Gastrocnemius medialis (tissue), 4 donors: ENCODE results near the gene ANKS6. TPM values are rescaled to one million over a fixed set of nuclear protein-coding genes. Genes with fewer than 3 reads are reported as not detected.

ENCODE experiments used
- ATAC-seq, 2 donors: fragments of 150-250 bp; one replicate each; pipeline ENCODE4 v1.9.1; 2016
- DNase-seq, 2 donors: peaks; one replicate each; pipeline ENCODE4 v3.0.0-alpha.2; 2019
- H3K27ac ChIP-seq, 4 donors: fragments of 200-600 bp; sonication (generic); 1 replicate in 1 of 4; 2 replicates in 3 of 4; pipeline ENCODE4 v1.5.1; 2016 to 2018; ENCODE audit warnings: mild to moderate bottlenecking in 2 of 4, moderate library complexity in 1 of 4
- H3K27me3 ChIP-seq, 3 donors: fragments of 200-600 bp; sonication (generic) in 2 of 3; 1 replicate in 1 of 3; 2 replicates in 2 of 3; pipeline versions ENCODE4 v1.5.1 to v1.6.0; 2016 to 2019; ENCODE audit warnings: mild to moderate bottlenecking in 1 of 3, moderate library complexity in 1 of 3
- H3K36me3 ChIP-seq, 2 donors: fragments of 200-600 bp; sonication (generic) in 1 of 2; one replicate each; pipeline ENCODE4 v1.5.1; 2017 to 2018
- H3K4me1 ChIP-seq, 2 donors: fragments of 200-600 bp; sonication (generic) in 1 of 2; one replicate each; pipeline ENCODE4 v1.5.1; 2016 to 2017; ENCODE audit warnings: mild to moderate bottlenecking in 2 of 2
- H3K4me3 ChIP-seq, 4 donors: fragments of 200-600 bp; sonication (generic) in 3 of 4; 1 replicate in 1 of 4; 2 replicates in 3 of 4; pipeline ENCODE4 v1.5.1; 2016 to 2019; ENCODE audit warnings: mild to moderate bottlenecking in 2 of 4
- H3K9me3 ChIP-seq, 3 donors: fragments of 200-600 bp; sonication (generic) in 2 of 3; 1 replicate in 1 of 3; 2 replicates in 2 of 3; pipeline ENCODE4 v1.5.1; 2016 to 2019
- CTCF ChIP-seq, 5 experiments: fragments of 450-650 bp in 3 of 5; fragments of 200-600 bp in 2 of 5; sonication (generic) in 2 of 5; IDR thresholded peaks in 4 of 5; conservative IDR thresholded peaks in 1 of 5; 1 replicate in 4 of 5; 2 replicates in 1 of 5; pipeline ENCODE4 v1.5.1; 2016 to 2019; ENCODE audit warnings: antibody characterized with exemption in 5 of 5, mild to moderate bottlenecking in 3 of 5, moderate library complexity in 3 of 5
- POLR2A ChIP-seq, 2 donors: fragments of 450-650 bp; IDR thresholded peaks; one replicate each; pipeline ENCODE4 v1.6.1; 2017; ENCODE audit warnings: antibody characterized with exemption in 2 of 2, mild to moderate bottlenecking in 2 of 2, moderate library complexity in 2 of 2
- in situ Hi-C, 4 donors: fragments of 200-750 bp; cut with MboI; loops; one replicate each; pipeline versions ENCODE4 v1.15.0 to v1.8.0; 2017; ENCODE audit warnings: low sequenced_read_pairs in 4 of 4
- intact Hi-C: fragments of 100-400 bp; cut with DNase I; formaldehyde crosslinking; loops from one replicate; pipeline ENCODE4 v1.15.1; 2023; ENCODE audit warnings: low total_unique reads
- total RNA-seq, 4 donors: library from RNA; depleted of rRNA; stranded (reverse); fragments of >200 nt; gene quantifications; one replicate each; pipeline versions ENCODE4 v1.1.0 to v1.2.3, GENCODE V29; 2016

ANKS6 gene
- total RNA-seq, 4 donors from 2014 or later = 3.9 to 7.0 (median 4.4) TPM

- H3K4me3 ChIP-seq = no peak overlapping the region
- DNase-seq (no peak), ATAC-seq (no peak)
- H3K27me3 ChIP-seq = no peaks in the 10 kb centered on the region
- no peaks in the 10 kb centered on the region for H3K36me3 ChIP-seq
- TF ChIP-seq CTCF (IDR thresholded peaks at IDR 0.05 in 4 of 5, conservative IDR thresholded peaks at IDR 0.05 in 1 of 5) = no peak
- TF ChIP-seq POLR2A (IDR thresholded peaks at IDR 0.05) = no peak
- in situ Hi-C loops (no loop called here), intact Hi-C loops (no loop called here)
- H3K27ac ChIP-seq = no peak overlapping the region
- H3K9me3 ChIP-seq = no peaks in the 10 kb centered on the region
- no peaks in the 10 kb centered on the region for H3K4me1 ChIP-seq
Measured at GRCh38 chr9:98838868-98839565, 42.7 kb upstream of the ANKS6 start.

GRCh38 chr9:98838155-98838867, 42.0 kb upstream of the ANKS6 start:
- H3K4me1 ChIP-seq = no peaks in the 10 kb centered on the region
- TF ChIP-seq CTCF (IDR thresholded peaks at IDR 0.05 in 4 of 5, conservative IDR thresholded peaks at IDR 0.05 in 1 of 5) (no peak), POLR2A (IDR thresholded peaks at IDR 0.05) (no peak)
- no peaks in the 10 kb centered on the region for H3K9me3 ChIP-seq
- in situ Hi-C loops (no loop called here), intact Hi-C loops (no loop called here)
- no peak for ATAC-seq
- no peak overlapping the region for H3K4me3 ChIP-seq
- no peaks in the 10 kb centered on the region for H3K27me3 ChIP-seq
- no peak for DNase-seq
- H3K36me3 ChIP-seq = no peaks in the 10 kb centered on the region
- no peak overlapping the region for H3K27ac ChIP-seq

DNA sequence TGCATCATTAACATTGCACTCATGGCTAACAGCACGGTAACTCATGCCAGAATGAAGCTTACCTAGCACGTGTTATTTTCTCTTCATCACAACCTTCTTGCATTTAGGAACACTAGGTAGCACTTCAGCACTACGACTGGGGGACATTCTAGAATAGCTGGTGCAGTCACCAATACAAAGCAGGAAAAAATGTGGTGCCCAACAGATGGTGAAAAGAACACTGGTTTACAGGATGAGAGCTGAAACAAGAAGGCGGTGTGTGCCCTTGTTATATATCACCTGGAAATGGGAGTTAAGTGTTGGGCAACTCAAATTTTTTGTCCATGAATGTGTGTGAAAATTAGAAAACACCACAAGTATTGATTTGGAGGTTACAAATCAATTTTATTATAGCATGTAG, 41.2 kb upstream of the ANKS6 start:
- intact Hi-C loops (no loop called here), in situ Hi-C loops (no loop called here)
- Histone ChIP-seq H3K9me3 (no peaks in the 10 kb centered on the region), H3K27me3 (no peaks in the 10 kb centered on the region), H3K4me1 (no peaks in the 10 kb centered on the region), H3K4me3 (no peak overlapping the region), H3K27ac (no peak overlapping the region), H3K36me3 (no peaks in the 10 kb centered on the region)
- no peak for ATAC-seq
- DNase-seq = no peak
- TF ChIP-seq POLR2A (IDR thresholded peaks at IDR 0.05) (no peak), CTCF (IDR thresholded peaks at IDR 0.05 in 4 of 5, conservative IDR thresholded peaks at IDR 0.05 in 1 of 5) (no peak)

- Histone ChIP-seq H3K27me3 (no peaks in the 10 kb centered on the region), H3K36me3 (no peaks in the 10 kb centered on the region), H3K9me3 (no peaks in the 10 kb centered on the region), H3K4me3 (no peak overlapping the region), H3K4me1 (no peaks in the 10 kb centered on the region), H3K27ac (no peak overlapping the region)
- ATAC-seq (no peak), DNase-seq (no peak)
- in situ Hi-C loops (no loop called here), intact Hi-C loops (no loop called here)
- no peak for TF ChIP-seq POLR2A (IDR thresholded peaks at IDR 0.05)
Measured at GRCh38 chr9:98836206-98836605, 39.9 kb upstream of the ANKS6 start.

DNA sequence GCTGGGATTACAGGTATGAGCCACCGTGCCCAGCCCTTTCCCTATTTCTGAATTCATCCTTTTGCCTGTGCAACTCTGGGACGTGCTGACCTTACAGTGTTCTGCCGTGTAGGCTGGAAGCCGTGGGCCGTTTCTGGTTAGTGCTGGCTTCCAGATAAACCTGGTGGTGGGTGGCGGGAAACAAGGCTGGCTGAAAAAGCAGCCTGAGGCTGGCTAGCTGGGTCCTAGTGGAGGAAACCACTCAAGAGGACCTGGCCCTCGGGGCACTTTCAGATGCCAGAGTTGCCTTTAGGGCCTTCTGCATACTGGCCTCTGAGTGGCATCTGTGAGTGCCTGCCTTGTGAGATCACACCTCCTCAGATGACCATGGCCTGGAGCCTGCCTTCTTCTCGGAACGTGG, 38.0 kb upstream of the ANKS6 start:
- Histone ChIP-seq H3K9me3 (no peaks in the 10 kb centered on the region), H3K4me3 (no peak overlapping the region), H3K27ac (no peak overlapping the region), H3K36me3 (no peaks in the 10 kb centered on the region), H3K27me3 (no peaks in the 10 kb centered on the region), H3K4me1 (no peaks in the 10 kb centered on the region)
- DNase-seq (no peak), ATAC-seq (no peak)
- in situ Hi-C loops = no loop called here
- no peak for TF ChIP-seq POLR2A (IDR thresholded peaks at IDR 0.05)
- TF ChIP-seq CTCF (IDR thresholded peaks at IDR 0.05 in 4 of 5, conservative IDR thresholded peaks at IDR 0.05 in 1 of 5) = no peak
- intact Hi-C loops = no loop called here
